Measurements from ENCODE around the gene SPART.

GRCh38 chr13:36286006-36286405 lies 60.2 kb downstream of the SPART start:
- no peak for TF ChIP-seq CTCF (conservative IDR thresholded peaks at IDR 0.05; ENCODE audit: low read depth, low read length)
- TF ChIP-seq EZH2 (IDR thresholded peaks at IDR 0.05; ENCODE audit: low read length, unreplicated experiment): no peak

Measured in PC-3 (cell line).